A549 (cell line): ENCODE measurements around the gene CDC16. TPM values are rescaled to one million over a fixed set of nuclear protein-coding genes. Genes with fewer than 3 reads are reported as not detected.

Source experiments
- ATAC-seq, 2 experiments: fragments of 200-7000 bp in 1 of 2; fragments of >200 bp in 1 of 2; cut with Nextera tagmentation in 1 of 2; cut with Tn5 transposase in 1 of 2; 3 replicates each; pipeline versions ENCODE4 v1.8.0 to v1.9.1; 2018 to 2020; ENCODE audit warnings: mild to moderate bottlenecking in 1 of 2, moderate library complexity in 1 of 2
- CTCF ChIA-PET: fragments of 300-600 bp; sonication (Branson Sonifier 250); formaldehyde crosslinking; extraction: SDS; loops from one replicate; lab custom pipeline; 2021; ENCODE audit warnings: antibody characterized with exemption, inconsistent platforms; lab: Yijun Ruan, JAX
- POLR2A ChIA-PET: fragments of 350-600 bp; formaldehyde crosslinking; extraction: SDS; loops from one replicate; lab custom pipeline; 2021; ENCODE audit warnings: antibody characterized with exemption, inconsistent platforms; lab: Yijun Ruan, JAX
- DNase-seq, 2 experiments: peaks; one replicate each; pipeline versions ENCODE4 v3.0.0 to v3.0.0-alpha.2; 2011 to 2016; ENCODE audit warnings: low read depth in 1 of 2, low spot score in 1 of 2
- FAIRE-seq: peaks from 2 replicates; lab custom pipeline; 2011; peaks lifted over from hg19 to GRCh38; lab: Jason Lieb, UNC
- H3K27ac ChIP-seq, 2 experiments: fragments of >200 bp; sonication (Bioruptor Twin); formaldehyde crosslinking; 3 replicates each; pipeline ENCODE4 v1.5.1; 2016 to 2017
- H3K4me1 ChIP-seq: fragments of >200 bp; sonication (Bioruptor Twin); formaldehyde crosslinking; 3 replicates; pipeline ENCODE4 v1.6.1; 2016
- H3K4me2 ChIP-seq: fragments of >200 bp; sonication (Bioruptor Twin); formaldehyde crosslinking; 3 replicates; pipeline ENCODE4 v1.6.1; 2016
- H3K4me3 ChIP-seq: fragments of >200 bp; sonication (Bioruptor Twin); formaldehyde crosslinking; 3 replicates; pipeline ENCODE4 v1.5.1; 2016
- H3K9me3 ChIP-seq: fragments of >200 bp; sonication (Bioruptor Twin); formaldehyde crosslinking; 3 replicates; pipeline ENCODE4 v1.6.1; 2016
- CBX2 ChIP-seq: fragments of 200-600 bp; sonication (generic); IDR thresholded peaks from 2 replicates; pipeline ENCODE4 v1.6.1; 2016; ENCODE audit warnings: low read depth, mild to moderate bottlenecking, borderline replicate concordance
- CTCF ChIP-seq: fragments of >200 bp; sonication (Bioruptor Twin); formaldehyde crosslinking; IDR thresholded peaks from 3 replicates; pipeline ENCODE4 v1.5.1; 2016
- EP300 ChIP-seq, 2 experiments: fragments of >200 bp; sonication (Bioruptor Twin); formaldehyde crosslinking; IDR thresholded peaks; 2 replicates in 1 of 2; 3 replicates in 1 of 2; pipeline ENCODE4 v1.6.1; 2016 to 2017
- ESRRA ChIP-seq: fragments of 150-350 bp; IDR thresholded peaks from 2 replicates; pipeline ENCODE4 v1.6.1; 2014; ENCODE audit warnings: mild to moderate bottlenecking, low read length, borderline replicate concordance
- FOXS1 ChIP-seq: fragments of 250-450 bp; sonication (Bioruptor Pico); IDR thresholded peaks from 2 replicates; pipeline ENCODE4 v1.5.0; 2020; ENCODE audit warnings: mild to moderate bottlenecking, moderate library complexity
- HDAC2 ChIP-seq: fragments of 200-600 bp; sonication (generic); IDR thresholded peaks from 2 replicates; pipeline ENCODE4 v1.6.1; 2016
- KDM5A ChIP-seq: fragments of 200-600 bp; sonication (generic); IDR thresholded peaks from 2 replicates; pipeline ENCODE4 v1.6.1; 2016; ENCODE audit warnings: antibody characterized with exemption, mild to moderate bottlenecking
- MAX ChIP-seq: IDR thresholded peaks from 2 replicates; pipeline ENCODE4 v1.6.1; 2012
- MYC ChIP-seq: IDR thresholded peaks from 2 replicates; pipeline ENCODE4 v1.6.1; 2012; ENCODE audit warnings: mild to moderate bottlenecking, inconsistent platforms, low read length, improper control_type of control experiment, borderline replicate concordance
- NPAS2 ChIP-seq: fragments of 250-450 bp; sonication (Bioruptor Pico); IDR thresholded peaks from 2 replicates; pipeline ENCODE4 v1.8.0; 2022; ENCODE audit warnings: mild to moderate bottlenecking, moderate library complexity, borderline replicate concordance
- PHF8 ChIP-seq: fragments of 200-600 bp; sonication (generic); IDR thresholded peaks from 2 replicates; pipeline ENCODE4 v1.6.1; 2016; ENCODE audit warnings: low read depth, mild to moderate bottlenecking, antibody characterized with exemption, moderate library complexity, borderline replicate concordance
- POLR2A ChIP-seq: IDR thresholded peaks from 2 replicates; pipeline ENCODE4 v1.6.1; 2012; ENCODE audit warnings: mild to moderate bottlenecking, low read length
- REST ChIP-seq: fragments of 200-600 bp; sonication (generic); IDR thresholded peaks from 2 replicates; pipeline ENCODE4 v1.6.1; 2016; ENCODE audit warnings: antibody characterized with exemption, mild to moderate bottlenecking, moderate library complexity
- RFX5 ChIP-seq: fragments of 450-650 bp; IDR thresholded peaks from 2 replicates; pipeline ENCODE4 v1.7.1; 2014; ENCODE audit warnings: antibody characterized with exemption, mild to moderate bottlenecking, moderate library complexity
- SMC3 ChIP-seq: fragments of >200 bp; sonication (Bioruptor Twin); formaldehyde crosslinking; IDR thresholded peaks from 3 replicates; pipeline ENCODE4 v1.6.1; 2018; ENCODE audit warnings: inconsistent platforms
- SREBF2 ChIP-seq: fragments of 450-650 bp; IDR thresholded peaks from 2 replicates; pipeline ENCODE4 v1.6.1; 2014; ENCODE audit warnings: mild to moderate bottlenecking, moderate library complexity
- TP53 ChIP-seq: fragments of 250-450 bp; sonication (Bioruptor Pico); IDR thresholded peaks from 2 replicates; pipeline ENCODE4 v1.5.0; 2021; ENCODE audit warnings: mild to moderate bottlenecking, moderate library complexity
- ZSCAN20 ChIP-seq: fragments of 250-450 bp; sonication (Bioruptor Pico); IDR thresholded peaks from 2 replicates; pipeline ENCODE4 v1.8.0; 2022; ENCODE audit warnings: mild to moderate bottlenecking, moderate library complexity
- WGBS: methylation state at CpG from one replicate; pipeline ENCODE4 v1.1.6; 2017; ENCODE audit errors: missing lambda C conversion rate; 5-methylcytosine and 5-hydroxymethylcytosine counted together
- polyA plus RNA-seq, 4 experiments: library from polyadenylated mRNA; depleted of rRNA in 3 of 4; stranded (reverse); fragments of >200 nt; fragmentation: RNase III in 1 of 4; extraction: RNeasy Plus Mini Kit Qiagen cat#74134 plus additional on column Dnase treatment in 1 of 4; gene quantifications; 2 replicates in 3 of 4; 3 replicates in 1 of 4; pipeline ENCODE4 v1.2.3, GENCODE V29; 2011 to 2017
- TF ChIP-seq, protein P1 (sequence below): fragments of 450-650 bp; IDR thresholded peaks from 2 replicates; pipeline ENCODE4 v1.6.1; 2014; ENCODE audit warnings: antibody characterized with exemption
- TF ChIP-seq, protein P2 (sequence below): fragments of >200 bp; sonication (Bioruptor Twin); formaldehyde crosslinking; IDR thresholded peaks from 2 replicates; pipeline ENCODE4 v1.6.1; 2016

The CDC16 gene
- polyA plus RNA-seq, 2 of the 4 experiments (the other 2 are of a cell fraction), result 42.4 to 85.0 TPM

GRCh38 chr13:114208134-114208533, 26.6 kb upstream of the CDC16 start:
- Histone ChIP-seq H3K4me1 (no peaks in the 10 kb centered on the region), H3K4me2 (no peak overlapping the region), H3K27ac (no peak overlapping the region), H3K4me3 (no peak overlapping the region), H3K9me3 (peaks cover 12% of the 10 kb centered on the region; the same call in 2 of the 3 replicates)
- DNase-seq (no peak), ATAC-seq (no peak), FAIRE-seq (no peak)
- ChIA-PET POLR2A (no interaction called here), CTCF (interaction anchor here (1.4 kb wide), 1 partner anchor 12 kb away, joined by 3 read pairs; no protein-coding TSS in a partner anchor)
- 55% methylated on average over 6 of the region's 6 CpGs for WGBS
- TF ChIP-seq, protein P1, sequence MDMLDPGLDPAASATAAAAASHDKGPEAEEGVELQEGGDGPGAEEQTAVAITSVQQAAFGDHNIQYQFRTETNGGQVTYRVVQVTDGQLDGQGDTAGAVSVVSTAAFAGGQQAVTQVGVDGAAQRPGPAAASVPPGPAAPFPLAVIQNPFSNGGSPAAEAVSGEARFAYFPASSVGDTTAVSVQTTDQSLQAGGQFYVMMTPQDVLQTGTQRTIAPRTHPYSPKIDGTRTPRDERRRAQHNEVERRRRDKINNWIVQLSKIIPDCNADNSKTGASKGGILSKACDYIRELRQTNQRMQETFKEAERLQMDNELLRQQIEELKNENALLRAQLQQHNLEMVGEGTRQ, result no peak
- TF ChIP-seq TP53 (CRISPR knock-in tag) (no peak), HDAC2 (no peak), SMC3 (no peak), REST (no peak), MYC (no peak), RFX5 (no peak), ESRRA (no peak), MAX (no peak), ZSCAN20 (CRISPR knock-in tag) (no peak), KDM5A (no peak), PHF8 (no peak), CTCF (no peak), EP300 (IDR thresholded peaks at IDR 0.05) (no peak), NPAS2 (no peak)
- TF ChIP-seq, protein P2, sequence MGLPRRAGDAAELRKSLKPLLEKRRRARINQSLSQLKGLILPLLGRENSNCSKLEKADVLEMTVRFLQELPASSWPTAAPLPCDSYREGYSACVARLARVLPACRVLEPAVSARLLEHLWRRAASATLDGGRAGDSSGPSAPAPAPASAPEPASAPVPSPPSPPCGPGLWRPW, result no peak

DNA sequence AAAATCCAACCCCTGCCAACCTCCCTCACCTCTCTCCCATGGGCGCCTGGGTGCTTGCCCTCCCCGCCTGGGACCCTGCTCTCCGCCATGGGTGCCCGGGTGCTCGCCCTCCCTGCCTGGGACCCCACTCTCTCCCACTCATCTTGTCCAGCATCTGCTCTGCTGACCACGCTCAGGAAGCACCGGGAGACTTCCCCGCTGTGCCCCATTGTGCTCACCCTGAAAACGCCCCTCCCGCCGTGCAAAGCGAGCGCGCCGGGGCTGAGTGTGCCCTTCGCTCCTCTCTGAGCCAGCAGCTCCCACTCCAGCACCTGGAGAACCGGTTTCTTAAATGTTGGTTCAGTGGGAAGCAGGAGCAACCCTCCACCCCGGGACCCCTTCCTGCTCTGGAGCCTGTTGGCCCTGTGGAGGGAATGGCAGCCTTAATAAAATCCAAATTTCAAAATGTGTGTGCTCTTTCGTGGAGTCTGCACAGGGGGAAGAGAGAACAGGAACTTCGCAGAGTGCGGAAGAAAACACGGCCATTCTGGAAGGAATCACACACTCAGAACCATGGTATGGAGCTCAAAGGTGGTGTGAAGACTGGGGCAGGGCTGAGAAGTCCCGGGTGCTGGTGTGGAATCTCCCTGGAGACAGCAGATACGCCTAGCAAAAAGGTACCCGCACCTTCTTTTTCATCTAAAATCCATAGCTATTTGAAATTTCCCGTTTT, 23.1 kb upstream of the CDC16 start:
- Histone ChIP-seq H3K9me3 (peaks cover 12% of the 10 kb centered on the region; the same call in 2 of the 3 replicates), H3K4me3 (no peak overlapping the region), H3K4me2 (no peak overlapping the region), H3K27ac (no peak overlapping the region), H3K4me1 (no peaks in the 10 kb centered on the region)
- ChIA-PET CTCF (interaction anchor here (0.7 to 1.6 kb wide), 4 partner anchors 11 to 395 kb away, joined by 3 to 4 read pairs (median 3); no protein-coding TSS in a partner anchor), POLR2A (no interaction called here)
- ATAC-seq (no peak), DNase-seq (no peak), FAIRE-seq (no peak)
- 53% methylated on average over 25 of the region's 26 CpGs for WGBS
- TF ChIP-seq SREBF2, result no peak
- no peak for TF ChIP-seq CBX2
- no peak for TF ChIP-seq FOXS1 (CRISPR knock-in tag)
- TF ChIP-seq POLR2A, result no peak
